HepG2 (cell line): ENCODE data around the gene CACNA1C. TPM values are rescaled to one million over a fixed set of nuclear protein-coding genes. Genes with fewer than 3 reads are reported as not detected.

Source experiments
- ARID5B ChIP-seq: IDR thresholded peaks from 2 replicates; pipeline ENCODE4 v1.4.0; 2020; ENCODE audit warnings: mild to moderate bottlenecking, missing genetic modification reagents
- ATRX ChIP-seq: sonication (generic); formaldehyde crosslinking; IDR thresholded peaks from 2 replicates; pipeline ENCODE4 v1.4.0; 2020; ENCODE audit warnings: missing genetic modification reagents, borderline replicate concordance
- ETV5 ChIP-seq: IDR thresholded peaks from 2 replicates; pipeline ENCODE4 v1.6.1; 2018; ENCODE audit warnings: missing biosample characterization, missing genetic modification reagents, inconsistent platforms, borderline replicate concordance
- SMAD9 ChIP-seq: sonication (generic); formaldehyde crosslinking; IDR thresholded peaks from 2 replicates; pipeline ENCODE4 v1.5.1; 2020; ENCODE audit warnings: mild to moderate bottlenecking, missing genetic modification reagents
- SMYD3 ChIP-seq: sonication (generic); formaldehyde crosslinking; IDR thresholded peaks from 2 replicates; pipeline ENCODE4 v1.8.1; 2023; ENCODE audit warnings: mild to moderate bottlenecking, missing genetic modification reagents
- ZBTB34 ChIP-seq: sonication (generic); formaldehyde crosslinking; IDR thresholded peaks from 2 replicates; pipeline ENCODE4 v1.8.0; 2022; ENCODE audit warnings: mild to moderate bottlenecking, missing genetic modification reagents
- ZBTB43 ChIP-seq: sonication (generic); formaldehyde crosslinking; conservative IDR thresholded peaks from 2 replicates; pipeline ENCODE4 v1.4.0; 2020; ENCODE audit warnings: missing genetic modification reagents
- ZBTB7A ChIP-seq: sonication (generic); formaldehyde crosslinking; IDR thresholded peaks from 2 replicates; pipeline ENCODE4 v1.8.0; 2022; ENCODE audit warnings: mild to moderate bottlenecking, missing genetic modification reagents
- ZMYM4 ChIP-seq: sonication (generic); formaldehyde crosslinking; IDR thresholded peaks from 2 replicates; pipeline ENCODE4 v1.8.1; 2023; ENCODE audit warnings: mild to moderate bottlenecking, missing genetic modification reagents
- ZNF776 ChIP-seq: sonication (generic); formaldehyde crosslinking; IDR thresholded peaks from 2 replicates; pipeline ENCODE4 v1.4.0; 2020; ENCODE audit warnings: mild to moderate bottlenecking, missing genetic modification reagents
- polyA plus RNA-seq, 8 experiments: library from polyadenylated mRNA; depleted of rRNA in 3 of 8; stranded (reverse) in 7 of 8; unstranded in 1 of 8; fragments of >200 nt; fragmentation: Illumina TruSeq in 4 of 8; extraction: Trizol in 4 of 8; gene quantifications; 2 replicates each; pipeline versions ENCODE4 v1.2.1 to v1.2.3, GENCODE V29; 2011 to 2016; ENCODE audit warnings: low read depth in 4 of 8, missing spikeins in 1 of 8, mixed read lengths in 1 of 8; ENCODE audit not compliant: insufficient read depth in 1 of 8
- total RNA-seq, 5 experiments: library from RNA; depleted of rRNA; stranded (reverse); fragments of >200 nt; fragmentation: Illumina TruSeq; extraction: Trizol; gene quantifications; 2 replicates each; pipeline ENCODE4 v1.2.3, GENCODE V29; 2016; ENCODE audit warnings: low read depth in 1 of 5

CACNA1C gene
- total and polyA plus RNA-seq, 2 of the 13 experiments (the other 11 are each of a cell fraction or from before 2014, with no cell fraction given), result not detected

GRCh38 chr12:2541631-2542204, 488.9 kb downstream of the CACNA1C start (continued):
- TF ChIP-seq ARID5B (CRISPR knock-in tag) (no peak), ZBTB7A (CRISPR knock-in tag) (no peak), SMYD3 (no peak), SMAD9 (CRISPR knock-in tag) (no peak), ATRX (CRISPR knock-in tag) (no peak), ETV5 (no peak), ZBTB43 (CRISPR knock-in tag) (no peak), ZMYM4 (CRISPR knock-in tag) (no peak), ZNF776 (CRISPR knock-in tag) (no peak), ZBTB34 (CRISPR knock-in tag) (no peak)
- TF ChIP-seq, all 625 proteins: peak for 0
